AG09309 (cell line): ENCODE data around the gene PLEKHG1.

Experiments
- DNase-seq: peaks from one replicate; pipeline ENCODE4 v3.0.0-alpha.2; 2010; ENCODE audit warnings: low read depth
- H3K4me3 ChIP-seq: 2 replicates; pipeline ENCODE4 v1.5.1; 2011; ENCODE audit warnings: mild to moderate bottlenecking, low read depth, low read length, moderate library complexity; ENCODE audit not compliant: control insufficient read depth
- CTCF ChIP-seq: IDR thresholded peaks from 2 replicates; pipeline ENCODE4 v1.5.1; 2011; ENCODE audit warnings: mild to moderate bottlenecking, low read depth, low read length, inconsistent platforms; ENCODE audit not compliant: insufficient read depth, control insufficient read depth; ENCODE audit errors: missing control alignments

PLEKHG1 gene

GRCh38 chr6:150639823-150640331, 40.2 kb downstream of the PLEKHG1 start:
- no peak for TF ChIP-seq CTCF
- DNase-seq = no peak
- H3K4me3 ChIP-seq = no peak overlapping the region

- no peak for DNase-seq
- no peak overlapping the region for H3K4me3 ChIP-seq
- TF ChIP-seq CTCF = no peak
These were observed 41.0 kb downstream of the PLEKHG1 start for GRCh38 chr6:150640556-150641209.

- no peak for TF ChIP-seq CTCF
- DNase-seq = no peak
- H3K4me3 ChIP-seq = no peak overlapping the region
These were observed 41.9 kb downstream of the PLEKHG1 start for GRCh38 chr6:150641398-150642139.

- no peak for DNase-seq
- no peak for TF ChIP-seq CTCF
- no peak overlapping the region for H3K4me3 ChIP-seq
These were observed 46.5 kb downstream of the PLEKHG1 start for GRCh38 chr6:150646228-150646627.

- no peak for TF ChIP-seq CTCF
- DNase-seq = no peak
These were observed 47.4 kb downstream of the PLEKHG1 start for GRCh38 chr6:150647051-150647450.

More at GRCh38 chr6:150647051-150647450, 47.4 kb downstream of the PLEKHG1 start:
- no peak overlapping the region for H3K4me3 ChIP-seq
